DOHH2 (cell line): ENCODE data around the gene WARS2.

Experiments used
- CTCF ChIP-seq: fragments of 200-600 bp; sonication (generic); IDR thresholded peaks from one replicate; pipeline ENCODE4 v1.5.1; 2014; ENCODE audit warnings: antibody characterized with exemption, mild to moderate bottlenecking, low read depth, low read length; ENCODE audit not compliant: poor library complexity, severe bottlenecking
- EZH2phosphoT487 ChIP-seq: fragments of 200-600 bp; sonication (generic); IDR thresholded peaks from 2 replicates; pipeline ENCODE4 v1.6.1; 2017; ENCODE audit warnings: borderline replicate concordance, mild to moderate bottlenecking, antibody characterized with exemption, low read length, moderate library complexity, mixed read lengths

GRCh38 chr1:119144813-119145212 lies 4.4 kb upstream of the WARS2 start:
- TF ChIP-seq CTCF (no peak), EZH2phosphoT487 (no peak)
